Lung (tissue), 12 donors: ENCODE measurements around the gene PTK6. TPM values are rescaled to one million over a fixed set of nuclear protein-coding genes. Genes with fewer than 3 reads are reported as not detected.
A peak's percentile ranks its signal among the peaks of the same experiment; 100 is the strongest.

Experiments
- ATAC-seq: fragments of 200-7000 bp; cut with Tn5 transposase; one replicate; pipeline ENCODE4 v1.9.1; 2020; ENCODE audit warnings: moderate number of reproducible peaks; ENCODE audit not compliant: insufficient read depth, low FRiP score
- DNase-seq, 3 donors: peaks; one replicate each; pipeline ENCODE4 v3.0.0-alpha.2; 2013 to 2017
- H3K27ac ChIP-seq, 2 donors: one replicate each; pipeline ENCODE4 v1.5.1; 2013; ENCODE audit warnings: mild to moderate bottlenecking in 2 of 2, moderate library complexity in 2 of 2, control low read depth in 1 of 2, inconsistent platforms in 1 of 2, low read depth in 1 of 2, low read length in 1 of 2
- H3K27me3 ChIP-seq, 3 donors: one replicate each; pipeline ENCODE4 v1.5.1; 2013; ENCODE audit warnings: low read length in 2 of 3; ENCODE audit not compliant: control insufficient read depth in 3 of 3, insufficient read depth in 3 of 3
- H3K36me3 ChIP-seq, 4 donors: one replicate each; pipeline ENCODE4 v1.5.1; 2013; ENCODE audit warnings: low read length in 4 of 4, mild to moderate bottlenecking in 1 of 4, moderate library complexity in 1 of 4; ENCODE audit not compliant: control insufficient read depth in 4 of 4, insufficient read depth in 4 of 4
- H3K4me1 ChIP-seq, 5 donors: one replicate each; pipeline ENCODE4 v1.5.1; 2013; ENCODE audit warnings: low read length in 5 of 5, mild to moderate bottlenecking in 2 of 5, moderate library complexity in 1 of 5; ENCODE audit not compliant: control insufficient read depth in 5 of 5, insufficient read depth in 5 of 5
- H3K4me3 ChIP-seq: one replicate; pipeline ENCODE4 v1.5.1; 2013; ENCODE audit warnings: mild to moderate bottlenecking, control low read depth, moderate library complexity
- H3K9ac ChIP-seq, 2 donors: one replicate each; pipeline ENCODE4 v1.5.1; 2013; ENCODE audit warnings: low read length in 2 of 2, control low read depth in 1 of 2; ENCODE audit not compliant: insufficient read depth in 1 of 2
- H3K9me3 ChIP-seq, 4 donors: one replicate each; pipeline ENCODE4 v1.5.1; 2013; ENCODE audit warnings: low read length in 3 of 4, mild to moderate bottlenecking in 1 of 4, moderate library complexity in 1 of 4; ENCODE audit not compliant: control insufficient read depth in 4 of 4, insufficient read depth in 3 of 4
- WGBS, 2 donors: extraction: QIAGEN DNeasy Blood & Tissue Kit; methylation state at CpG; one replicate each; pipeline ENCODE4 v1.1.7; 2013; 5-methylcytosine and 5-hydroxymethylcytosine counted together
- polyA plus RNA-seq, 2 donors: library from polyadenylated mRNA; stranded (reverse); fragments of 200-250 nt; gene quantifications; one replicate each; pipeline ENCODE4 v1.2.1, GENCODE V29; 2013
- total RNA-seq, 2 donors: library from RNA; depleted of rRNA in 1 of 2; stranded (reverse); fragments of >200 nt in 1 of 2; gene quantifications; one replicate each; pipeline ENCODE4 v1.2.1, GENCODE V29; 2014 to 2021
- TF ChIP-seq, protein P1 (sequence below): IDR thresholded peaks from 2 replicates; pipeline ENCODE4 v1.5.1; 2012; ENCODE audit warnings: mild to moderate bottlenecking; ENCODE audit errors: control extremely low read depth, extremely low read depth
- donor health status: control.
- donor health status: control.
- donor health status: Bipolar disorder and iron deficiency.
- donor health status: healthy.
- donor health status: DM: yes; HTN: yes; CAD: no.

The PTK6 gene
- total and polyA plus RNA-seq, 4 donors: 0.34 to 5.1 (median 3.7) TPM

GRCh38 chr20:63503524-63503923 lies 33.7 kb downstream of the PTK6 start:
- H3K9me3 ChIP-seq: peaks cover 0 to 22% (median 5%) of the 10 kb centered on the region in 4 donors
- DNase-seq (no peak), ATAC-seq (no peak)
- H3K4me1 ChIP-seq: peaks cover 0 to 5% (median 0%) of the 10 kb centered on the region in 5 donors
- TF ChIP-seq, protein P1, sequence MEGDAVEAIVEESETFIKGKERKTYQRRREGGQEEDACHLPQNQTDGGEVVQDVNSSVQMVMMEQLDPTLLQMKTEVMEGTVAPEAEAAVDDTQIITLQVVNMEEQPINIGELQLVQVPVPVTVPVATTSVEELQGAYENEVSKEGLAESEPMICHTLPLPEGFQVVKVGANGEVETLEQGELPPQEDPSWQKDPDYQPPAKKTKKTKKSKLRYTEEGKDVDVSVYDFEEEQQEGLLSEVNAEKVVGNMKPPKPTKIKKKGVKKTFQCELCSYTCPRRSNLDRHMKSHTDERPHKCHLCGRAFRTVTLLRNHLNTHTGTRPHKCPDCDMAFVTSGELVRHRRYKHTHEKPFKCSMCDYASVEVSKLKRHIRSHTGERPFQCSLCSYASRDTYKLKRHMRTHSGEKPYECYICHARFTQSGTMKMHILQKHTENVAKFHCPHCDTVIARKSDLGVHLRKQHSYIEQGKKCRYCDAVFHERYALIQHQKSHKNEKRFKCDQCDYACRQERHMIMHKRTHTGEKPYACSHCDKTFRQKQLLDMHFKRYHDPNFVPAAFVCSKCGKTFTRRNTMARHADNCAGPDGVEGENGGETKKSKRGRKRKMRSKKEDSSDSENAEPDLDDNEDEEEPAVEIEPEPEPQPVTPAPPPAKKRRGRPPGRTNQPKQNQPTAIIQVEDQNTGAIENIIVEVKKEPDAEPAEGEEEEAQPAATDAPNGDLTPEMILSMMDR: no peak
- no peak overlapping the region for H3K9ac ChIP-seq
- no peak overlapping the region for H3K27ac ChIP-seq
- no peak overlapping the region for H3K4me3 ChIP-seq
- H3K27me3 ChIP-seq: peaks cover 12 to 29% (median 12%) of the 10 kb centered on the region in 3 donors
- WGBS, 2 donors: 39 to 55% methylated on average over 7 of the region's 7 CpGs
- no peaks in the 10 kb centered on the region for H3K36me3 ChIP-seq

- ATAC-seq: no peak
- H3K4me1 ChIP-seq: peaks cover 0 to 8% (median 0%) of the 10 kb centered on the region in 5 donors
- H3K4me3 ChIP-seq: no peak overlapping the region
- no peak overlapping the region for H3K27ac ChIP-seq
- H3K9me3 ChIP-seq: peaks cover 0 to 21% (median 5%) of the 10 kb centered on the region in 4 donors
- peaks cover 12 to 36% (median 15%) of the 10 kb centered on the region in 3 donors for H3K27me3 ChIP-seq
- no peaks in the 10 kb centered on the region for H3K36me3 ChIP-seq
- no peak for DNase-seq
- TF ChIP-seq, protein P1: no peak
- WGBS, 2 donors: 56 to 72% methylated on average over 15 of the region's 15 CpGs
- H3K9ac ChIP-seq: no peak overlapping the region
Measured at GRCh38 chr20:63502671-63503172, 34.5 kb downstream of the PTK6 start.

DNA sequence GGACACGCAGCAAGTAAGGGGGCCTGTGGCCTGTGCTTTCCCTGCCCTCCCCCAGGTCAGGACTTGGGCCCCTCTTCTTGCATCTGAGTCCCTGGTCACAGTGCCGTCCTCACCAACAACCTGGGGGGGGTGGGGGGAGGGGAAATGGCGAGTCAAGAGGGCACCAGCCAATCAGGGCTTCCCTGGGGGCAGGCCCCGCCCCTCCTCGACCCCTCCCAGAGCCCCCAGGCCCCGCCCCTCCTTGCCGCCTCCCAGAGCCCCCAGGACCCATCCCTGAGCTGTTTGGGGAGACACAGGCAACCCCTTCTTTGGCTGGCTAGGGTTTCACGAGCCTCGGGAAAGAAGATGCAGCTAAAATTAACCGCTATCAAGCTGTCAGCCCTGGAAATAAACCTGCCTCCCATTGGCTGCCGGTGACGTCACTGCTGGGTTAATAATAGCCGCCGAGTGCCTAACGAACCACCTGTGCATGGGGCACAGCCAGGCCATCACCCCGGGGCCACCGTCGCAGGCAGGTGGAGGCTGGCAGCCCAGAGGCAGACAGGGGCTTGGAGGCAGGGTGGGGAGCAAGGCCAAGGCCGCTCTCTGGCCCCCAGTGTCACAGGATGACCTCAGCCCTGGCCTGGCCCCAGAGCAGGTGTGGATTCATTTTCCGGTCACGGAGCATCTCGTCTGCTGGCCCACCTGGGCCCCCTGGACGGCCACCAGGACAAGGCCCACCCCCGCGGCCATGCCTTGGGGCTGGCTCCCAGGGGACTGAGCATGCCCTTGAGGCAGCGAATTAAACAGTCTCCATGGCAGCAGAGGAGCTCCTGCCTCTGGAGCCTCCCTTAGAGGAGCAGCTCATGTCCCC lies 35.1 kb downstream of the PTK6 start:
- 27 to 37% methylated on average over 26 of the region's 26 CpGs for WGBS, 2 donors

More for the DNA sequence above, 35.1 kb downstream of the PTK6 start:
- Histone ChIP-seq H3K4me3 (no peak overlapping the region), H3K9me3 (peaks cover 0 to 16% (median 5%) of the 10 kb centered on the region in 4 donors), H3K4me1 (peaks cover 0 to 8% (median 0%) of the 10 kb centered on the region in 5 donors), H3K9ac (no peak overlapping the region), H3K36me3 (no peaks in the 10 kb centered on the region), H3K27me3 (peaks cover 15 to 43% (median 16%) of the 10 kb centered on the region in 3 donors), H3K27ac (peak overlapping the region in 1 of 2 donors; percentile 78)
- ATAC-seq (no peak), DNase-seq (no peak)
- TF ChIP-seq, protein P1: no peak
